SH-SY5Y (cell line): ENCODE results near the gene AHSA1.

ENCODE experiments used
- GATA2 ChIP-seq: IDR thresholded peaks from 2 replicates; pipeline ENCODE4 v1.6.1; 2011; ENCODE audit warnings: mild to moderate bottlenecking, low read depth, low read length
- GATA3 ChIP-seq: IDR thresholded peaks from 2 replicates; pipeline ENCODE4 v1.6.1; 2011; ENCODE audit warnings: low read depth, mild to moderate bottlenecking, low read length, moderate library complexity

- TF ChIP-seq GATA2 (peak; percentile 83), GATA3 (no peak)
Observed at GRCh38 chr14:77458249-77458950, 507 bp downstream of the AHSA1 start.
